Measurements from ENCODE around the gene ANGEL1.

DNA sequence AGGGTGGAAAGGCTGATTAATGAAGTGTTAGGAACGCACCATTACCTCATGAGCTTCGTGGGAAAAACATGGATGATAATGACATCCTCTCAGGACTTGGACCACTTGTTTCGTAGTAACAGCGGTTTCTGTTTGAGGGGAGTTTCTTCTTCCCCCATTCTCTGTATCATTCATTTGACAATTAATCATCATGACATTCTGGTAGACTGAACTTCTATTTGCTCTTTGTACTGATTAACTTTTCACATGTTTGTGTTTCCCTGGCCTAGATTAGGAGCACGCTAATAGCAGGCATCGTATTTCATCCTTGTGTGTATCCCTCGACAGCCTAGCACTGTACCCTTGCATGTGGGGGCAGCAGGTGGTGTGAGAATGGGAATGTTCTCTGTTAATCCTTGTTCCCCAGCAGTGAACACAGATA lies 21.6 kb upstream of the ANGEL1 start:
- TF ChIP-seq EP300 (IDR thresholded peaks at IDR 0.05; ENCODE audit: low read length) (no peak), MYC (IDR thresholded peaks at IDR 0.05; ENCODE audit: low read depth, low read length) (no peak), MYC (CRISPR knock-in tag; IDR thresholded peaks at IDR 0.05; ENCODE audit: borderline replicate concordance, low read depth) (no peak), SIX5 (IDR thresholded peaks at IDR 0.05; ENCODE audit: borderline replicate concordance in 1 of 2, insufficient read depth in 1 of 2, low read depth in 1 of 2, low read length in 2 of 2) (no peak), MEF2A (IDR thresholded peaks at IDR 0.05; ENCODE audit: control insufficient read depth, low read depth, low read length) (no peak), ZFX (CRISPR knock-in tag; IDR thresholded peaks at IDR 0.05) (no peak), SMARCA5 (IDR thresholded peaks at IDR 0.05) (no peak), ETV6 (IDR thresholded peaks at IDR 0.05; ENCODE audit: borderline replicate concordance in 1 of 2, low read depth in 2 of 2, low read length in 1 of 2) (no peak), ETV6 (CRISPR knock-in tag; IDR thresholded peaks at IDR 0.05; ENCODE audit: borderline replicate concordance) (no peak), STAT5A (IDR thresholded peaks at IDR 0.05; ENCODE audit: borderline replicate concordance, low read length) (no peak), BRCA1 (IDR thresholded peaks at IDR 0.05) (no peak), BRCA1 (CRISPR knock-in tag; IDR thresholded peaks at IDR 0.05) (no peak)
- TF ChIP-seq, protein P1, sequence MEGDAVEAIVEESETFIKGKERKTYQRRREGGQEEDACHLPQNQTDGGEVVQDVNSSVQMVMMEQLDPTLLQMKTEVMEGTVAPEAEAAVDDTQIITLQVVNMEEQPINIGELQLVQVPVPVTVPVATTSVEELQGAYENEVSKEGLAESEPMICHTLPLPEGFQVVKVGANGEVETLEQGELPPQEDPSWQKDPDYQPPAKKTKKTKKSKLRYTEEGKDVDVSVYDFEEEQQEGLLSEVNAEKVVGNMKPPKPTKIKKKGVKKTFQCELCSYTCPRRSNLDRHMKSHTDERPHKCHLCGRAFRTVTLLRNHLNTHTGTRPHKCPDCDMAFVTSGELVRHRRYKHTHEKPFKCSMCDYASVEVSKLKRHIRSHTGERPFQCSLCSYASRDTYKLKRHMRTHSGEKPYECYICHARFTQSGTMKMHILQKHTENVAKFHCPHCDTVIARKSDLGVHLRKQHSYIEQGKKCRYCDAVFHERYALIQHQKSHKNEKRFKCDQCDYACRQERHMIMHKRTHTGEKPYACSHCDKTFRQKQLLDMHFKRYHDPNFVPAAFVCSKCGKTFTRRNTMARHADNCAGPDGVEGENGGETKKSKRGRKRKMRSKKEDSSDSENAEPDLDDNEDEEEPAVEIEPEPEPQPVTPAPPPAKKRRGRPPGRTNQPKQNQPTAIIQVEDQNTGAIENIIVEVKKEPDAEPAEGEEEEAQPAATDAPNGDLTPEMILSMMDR (IDR thresholded peaks at IDR 0.05 in 2 of 3, conservative IDR thresholded peaks at IDR 0.05 in 1 of 3; ENCODE audit: insufficient read depth in 2 of 3, low read depth in 1 of 3, low read length in 3 of 3), result no peak
- TF ChIP-seq, protein P2, sequence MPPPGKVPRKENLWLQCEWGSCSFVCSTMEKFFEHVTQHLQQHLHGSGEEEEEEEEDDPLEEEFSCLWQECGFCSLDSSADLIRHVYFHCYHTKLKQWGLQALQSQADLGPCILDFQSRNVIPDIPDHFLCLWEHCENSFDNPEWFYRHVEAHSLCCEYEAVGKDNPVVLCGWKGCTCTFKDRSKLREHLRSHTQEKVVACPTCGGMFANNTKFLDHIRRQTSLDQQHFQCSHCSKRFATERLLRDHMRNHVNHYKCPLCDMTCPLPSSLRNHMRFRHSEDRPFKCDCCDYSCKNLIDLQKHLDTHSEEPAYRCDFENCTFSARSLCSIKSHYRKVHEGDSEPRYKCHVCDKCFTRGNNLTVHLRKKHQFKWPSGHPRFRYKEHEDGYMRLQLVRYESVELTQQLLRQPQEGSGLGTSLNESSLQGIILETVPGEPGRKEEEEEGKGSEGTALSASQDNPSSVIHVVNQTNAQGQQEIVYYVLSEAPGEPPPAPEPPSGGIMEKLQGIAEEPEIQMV (tag; conservative IDR thresholded peaks at IDR 0.05; ENCODE audit: low read depth), result no peak

All from K562 (cell line).